Measurements from ENCODE around the gene ZRANB3.
"Not testable (repeated sequence)": the region's sequence is repeated elsewhere in the genome, so short reads cannot be mapped to it uniquely, and the experiment has no call there.

Gene ZRANB3

GRCh38 chr2:135485441-135485840 lies 45.6 kb downstream of the ZRANB3 start:
- no peak for ATAC-seq

GRCh38 chr2:135475128-135475527 lies 55.9 kb downstream of the ZRANB3 start:
- no peak for ATAC-seq

- no peak for ATAC-seq
Measured at GRCh38 chr2:135473567-135473966, 57.5 kb downstream of the ZRANB3 start.

- ATAC-seq: no peak
Measured at GRCh38 chr2:135471106-135471505, 59.9 kb downstream of the ZRANB3 start.

GRCh38 chr2:135457279-135457678 lies 73.7 kb downstream of the ZRANB3 start:
- ATAC-seq: no peak

GRCh38 chr2:135456835-135457234 lies 74.2 kb downstream of the ZRANB3 start:
- ATAC-seq: no peak

GRCh38 chr2:135456431-135456830 lies 74.6 kb downstream of the ZRANB3 start:
- ATAC-seq: no peak

- no peak for ATAC-seq
Measured at GRCh38 chr2:135454608-135455007, 76.4 kb downstream of the ZRANB3 start.

- not testable (repeated sequence) for ATAC-seq
Measured at GRCh38 chr2:135453027-135453426, 78.0 kb downstream of the ZRANB3 start.

- no peak for ATAC-seq
Measured at GRCh38 chr2:135451966-135452365, 79.1 kb downstream of the ZRANB3 start.

GRCh38 chr2:135443013-135443412 lies 88.0 kb downstream of the ZRANB3 start:
- ATAC-seq: not testable (repeated sequence)

- ATAC-seq: not testable (repeated sequence)
Measured at GRCh38 chr2:135435155-135435554, 95.9 kb downstream of the ZRANB3 start.

- ATAC-seq: no peak
Measured at GRCh38 chr2:135424849-135425248, 106.2 kb downstream of the ZRANB3 start.

- ATAC-seq: no peak
Measured at GRCh38 chr2:135422898-135423297, 108.1 kb downstream of the ZRANB3 start.

GRCh38 chr2:135411646-135412045 lies 119.4 kb downstream of the ZRANB3 start:
- ATAC-seq: no peak

- ATAC-seq: no peak
Measured at GRCh38 chr2:135409436-135409835, 121.6 kb downstream of the ZRANB3 start.

GRCh38 chr2:135396259-135396658 lies 134.8 kb downstream of the ZRANB3 start:
- not testable (repeated sequence) for ATAC-seq

GRCh38 chr2:135386993-135387392 lies 144.0 kb downstream of the ZRANB3 start:
- ATAC-seq: no peak

- no peak for ATAC-seq
Measured at GRCh38 chr2:135378591-135378990, 152.4 kb downstream of the ZRANB3 start.

- ATAC-seq: no peak
Measured at GRCh38 chr2:135373702-135374101, 157.3 kb downstream of the ZRANB3 start.

- no peak for ATAC-seq
Measured at GRCh38 chr2:135349941-135350340, 181.1 kb downstream of the ZRANB3 start.

- ATAC-seq: not testable (repeated sequence)
Measured at GRCh38 chr2:135348096-135348704, 182.8 kb downstream of the ZRANB3 start.

GRCh38 chr2:135337071-135337470 lies 193.9 kb downstream of the ZRANB3 start:
- no peak for ATAC-seq

GRCh38 chr2:135335256-135335655 lies 195.8 kb downstream of the ZRANB3 start:
- no peak for ATAC-seq

- ATAC-seq: no peak
Measured at GRCh38 chr2:135327146-135327545, 203.9 kb downstream of the ZRANB3 start.

Data from activated CD4-positive, CD25-positive, alpha-beta regulatory T cell treated with anti-CD3 and anti-CD28 coated beads, Interleukin-2, amount 50 U/mL, for 24 hours (primary cell).